Hindlimb muscle (tissue), 1 donor: ENCODE results near the gene PRDM16. TPM values are rescaled to one million over a fixed set of nuclear protein-coding genes. Genes with fewer than 3 reads are reported as not detected.
"Not testable (repeated sequence)": the region's sequence is repeated elsewhere in the genome, so short reads cannot be mapped to it uniquely, and the experiment has no call there.

Source experiments
- DNase-seq: peaks from one replicate; pipeline ENCODE4 v3.0.0-alpha.2; 2013
- polyA plus RNA-seq: library from polyadenylated mRNA; unstranded; fragments of 120-200 nt; gene quantifications from one replicate; pipeline ENCODE4 v1.2.1, GENCODE V29; 2013; ENCODE audit not compliant: insufficient read length

The PRDM16 gene
- polyA plus RNA-seq, 1 donor, result 0.80 TPM

DNA sequence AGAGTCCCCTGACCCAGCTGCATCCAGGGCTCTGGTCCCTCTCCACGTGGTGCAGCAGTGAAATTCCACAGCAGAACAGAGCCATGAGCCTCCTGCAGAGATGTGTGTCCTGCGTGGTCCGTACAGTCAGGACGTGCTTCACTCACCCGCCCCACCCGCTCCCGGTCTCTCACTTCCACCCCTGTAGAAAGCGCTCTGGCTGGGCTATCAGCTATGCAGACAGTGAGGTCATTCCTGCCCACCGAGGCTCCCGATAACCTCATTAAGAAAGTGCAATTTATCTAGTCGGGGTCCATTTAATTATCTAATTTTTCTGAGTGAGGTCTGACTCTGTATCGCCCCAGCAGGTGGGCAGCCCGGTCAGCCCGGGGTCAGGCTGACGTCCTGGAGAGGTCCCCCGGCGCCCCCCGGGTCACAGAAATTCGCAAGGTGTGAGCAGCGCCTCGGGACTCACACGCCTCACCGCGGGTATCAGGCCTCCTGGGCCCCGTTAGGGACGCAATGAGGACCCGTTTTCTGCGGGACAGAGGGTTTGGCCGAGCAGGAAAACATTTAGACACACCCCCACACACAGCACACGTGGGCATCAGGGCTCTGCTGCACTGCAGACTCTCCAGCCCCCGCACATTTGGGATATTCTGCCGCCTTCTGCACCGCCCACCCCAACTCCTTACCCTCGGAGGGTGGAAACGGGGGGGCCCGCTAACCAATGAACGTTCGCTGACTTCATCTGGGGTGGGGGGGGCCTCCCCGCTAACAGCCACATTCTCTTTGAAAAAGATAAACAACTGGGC, 76.7 kb downstream of the PRDM16 start:
- DNase-seq, result no peak

DNA sequence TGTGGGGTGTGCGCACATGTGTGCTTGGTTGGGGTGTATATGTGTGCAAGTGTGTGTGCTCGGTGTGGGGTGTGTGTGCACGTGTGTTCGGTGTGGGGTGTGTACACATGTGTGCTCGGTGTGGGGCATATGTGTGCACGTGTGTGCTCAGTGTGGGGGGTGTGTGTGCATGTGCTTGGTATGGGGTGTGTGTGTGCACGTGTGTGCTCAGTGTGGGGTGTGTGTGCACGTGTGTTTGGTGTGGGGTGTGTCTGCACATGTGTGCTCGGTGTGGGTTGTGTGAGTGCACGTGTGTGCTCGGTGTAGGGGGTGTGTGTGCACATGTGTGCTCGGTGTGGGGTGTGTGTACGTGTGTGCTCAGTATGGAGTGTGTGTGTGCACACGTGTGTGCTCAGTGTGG, 77.5 kb downstream of the PRDM16 start:
- DNase-seq, result no peak

DNA sequence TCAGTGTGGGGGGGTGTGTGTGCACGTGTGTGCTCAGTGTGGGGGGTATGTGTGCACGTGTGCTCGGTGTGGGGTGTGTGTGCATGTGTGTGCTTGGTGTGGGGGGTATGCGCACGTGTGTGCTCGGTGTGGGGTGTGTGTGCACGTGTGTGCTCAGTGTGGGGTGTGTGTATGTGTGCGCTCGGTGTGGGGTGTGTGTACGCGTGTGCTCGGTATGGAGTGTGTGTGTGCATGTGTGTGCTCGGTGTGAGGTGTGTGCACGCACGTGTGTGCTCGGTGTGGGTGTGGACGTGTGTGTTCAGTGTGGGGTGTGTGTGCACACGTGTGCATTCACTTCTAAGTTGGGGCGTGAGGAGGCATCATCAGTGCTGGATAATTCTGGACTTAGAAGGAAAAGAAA, 77.9 kb downstream of the PRDM16 start:
- DNase-seq, result no peak

DNA sequence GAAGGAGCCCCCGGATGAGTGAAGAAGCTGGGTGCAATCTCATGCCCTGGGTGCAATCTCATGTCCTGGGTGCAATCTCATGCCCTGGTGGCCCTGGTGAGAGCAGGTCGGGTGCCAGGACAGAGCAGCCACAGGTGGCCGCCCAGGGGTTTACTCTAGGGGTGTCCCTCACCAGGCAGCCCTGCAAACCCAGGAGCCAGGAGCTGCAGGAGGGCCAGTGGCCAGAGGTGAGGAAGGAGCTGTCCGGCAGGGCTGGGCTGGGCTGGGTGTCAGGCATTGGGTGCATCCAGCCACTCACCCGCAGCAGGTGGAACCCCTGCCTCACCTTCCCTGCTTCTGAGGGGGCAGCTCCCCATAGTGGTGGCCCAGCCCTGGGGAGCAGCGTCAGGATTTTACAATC, 79.2 kb downstream of the PRDM16 start:
- no peak for DNase-seq

DNA sequence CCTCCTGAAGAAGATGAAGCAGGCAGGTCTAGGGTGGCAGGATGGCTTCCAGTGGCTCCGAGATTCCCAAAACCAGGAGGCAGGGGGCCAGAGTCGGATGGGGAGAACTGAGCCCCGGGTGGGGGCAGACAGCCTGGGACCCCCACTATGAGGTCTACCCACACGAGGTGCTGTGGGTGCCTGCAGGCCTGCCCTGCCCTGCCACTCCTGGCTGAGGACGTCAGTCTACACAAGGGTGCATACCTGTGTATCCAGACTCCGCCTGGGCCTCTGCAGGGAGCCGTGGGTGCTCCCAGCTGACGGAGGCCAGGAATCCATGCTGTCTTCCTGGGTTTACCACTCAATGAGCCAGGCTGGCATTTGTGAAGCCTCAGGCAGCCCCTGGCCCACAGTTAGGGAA, 80.3 kb downstream of the PRDM16 start:
- DNase-seq, result no peak

DNA sequence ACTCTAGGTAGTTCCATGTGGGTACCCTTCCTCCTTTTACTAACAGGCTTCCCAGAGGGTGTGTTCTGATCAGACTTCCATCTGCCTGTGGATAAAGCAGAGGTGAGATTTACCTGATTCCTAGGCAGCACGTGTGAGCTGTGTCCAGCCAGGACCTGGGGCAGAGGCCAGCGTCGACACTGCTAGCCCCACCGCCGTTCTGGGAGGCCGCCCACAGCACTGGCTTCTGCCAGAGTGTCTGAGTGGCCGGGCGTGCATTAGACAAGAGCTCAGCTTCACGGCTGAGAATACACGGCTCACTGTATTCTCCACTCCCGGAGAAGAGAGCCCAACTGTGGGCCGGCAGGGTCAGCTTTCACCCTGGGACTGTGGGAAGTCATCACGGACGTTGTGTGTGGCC, 82.5 kb downstream of the PRDM16 start:
- DNase-seq, result no peak

DNA sequence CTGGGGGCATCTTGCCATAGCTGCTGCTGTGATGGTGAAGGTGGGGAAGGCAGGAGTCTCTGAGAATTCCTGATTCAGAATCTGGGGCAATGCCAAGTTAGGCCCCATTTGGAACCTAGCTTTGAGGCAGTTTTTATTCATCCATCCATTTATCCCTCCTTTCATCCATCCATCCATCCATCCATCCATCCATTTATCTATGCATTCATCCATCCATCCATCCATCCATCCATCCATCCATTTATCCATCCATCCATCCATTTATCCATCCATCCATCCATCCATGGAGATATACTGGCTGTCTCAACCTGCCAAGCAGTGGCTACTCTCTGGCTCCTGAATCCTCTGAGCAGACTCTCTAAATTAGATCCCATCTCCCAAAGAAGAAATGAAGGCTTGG, 83.1 kb downstream of the PRDM16 start:
- DNase-seq, result no peak

DNA sequence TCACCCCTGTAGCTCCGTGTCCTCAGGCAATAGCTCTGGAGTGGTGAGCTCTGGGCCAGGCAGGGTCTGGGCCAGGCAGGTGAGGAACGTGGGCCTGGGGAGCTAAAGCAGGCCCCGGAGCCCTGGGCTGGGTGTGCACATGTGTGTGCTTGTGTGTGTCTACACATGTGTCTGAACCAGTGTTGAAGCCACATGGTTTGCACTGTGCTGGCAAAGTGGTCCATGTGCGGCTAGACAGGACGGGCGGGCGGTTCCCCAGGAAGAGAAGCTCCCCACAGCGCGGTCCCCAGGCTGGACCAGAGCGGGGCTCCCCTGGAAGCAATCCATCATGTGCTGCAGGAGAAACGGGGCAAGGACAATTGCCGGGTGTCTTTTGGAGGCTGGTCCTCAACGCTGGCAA, 84.2 kb downstream of the PRDM16 start:
- no peak for DNase-seq

DNA sequence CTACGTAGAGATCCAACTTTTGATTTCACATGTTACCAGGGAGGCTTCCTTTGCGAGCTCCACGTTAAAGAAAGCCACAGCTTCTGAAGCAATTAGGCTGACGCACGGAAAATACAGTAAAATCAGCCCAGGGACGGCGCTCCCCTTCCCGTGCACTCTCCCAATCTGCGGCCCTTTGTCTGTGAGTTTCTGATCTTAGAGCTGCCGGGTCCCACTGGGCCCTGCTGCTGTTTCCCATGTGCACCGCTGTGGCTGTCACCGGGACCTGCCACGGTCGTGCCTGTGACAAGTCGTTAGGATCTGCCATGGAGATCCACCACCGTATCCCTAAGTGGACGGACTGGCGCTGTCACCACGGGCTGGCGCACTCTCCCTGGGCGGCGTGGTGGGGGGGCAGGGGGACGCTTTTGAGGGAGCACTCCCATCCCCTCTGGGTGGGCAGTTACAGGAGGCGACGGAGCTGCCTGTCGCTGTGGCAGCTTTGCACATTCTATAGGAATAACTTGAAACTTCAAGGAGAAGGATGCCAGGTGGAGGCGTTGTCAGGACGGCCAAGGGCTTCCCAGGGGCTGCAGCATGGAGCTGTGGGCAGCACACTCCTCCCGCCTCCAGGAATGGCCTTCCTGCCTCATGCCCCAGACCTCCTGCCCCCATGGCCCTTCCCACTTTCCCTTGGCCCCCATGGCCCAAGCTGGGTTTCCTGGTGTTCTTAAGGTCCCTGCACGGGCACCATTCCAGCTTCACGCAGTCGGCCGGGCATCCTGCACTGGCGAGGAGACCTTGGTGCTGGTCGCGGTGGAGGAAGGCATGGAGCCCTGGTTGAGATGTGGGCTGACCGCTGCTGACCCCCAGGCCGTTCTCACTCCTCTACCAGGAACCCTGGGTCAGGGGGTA, 85.1 kb downstream of the PRDM16 start:
- DNase-seq, result no peak

DNA sequence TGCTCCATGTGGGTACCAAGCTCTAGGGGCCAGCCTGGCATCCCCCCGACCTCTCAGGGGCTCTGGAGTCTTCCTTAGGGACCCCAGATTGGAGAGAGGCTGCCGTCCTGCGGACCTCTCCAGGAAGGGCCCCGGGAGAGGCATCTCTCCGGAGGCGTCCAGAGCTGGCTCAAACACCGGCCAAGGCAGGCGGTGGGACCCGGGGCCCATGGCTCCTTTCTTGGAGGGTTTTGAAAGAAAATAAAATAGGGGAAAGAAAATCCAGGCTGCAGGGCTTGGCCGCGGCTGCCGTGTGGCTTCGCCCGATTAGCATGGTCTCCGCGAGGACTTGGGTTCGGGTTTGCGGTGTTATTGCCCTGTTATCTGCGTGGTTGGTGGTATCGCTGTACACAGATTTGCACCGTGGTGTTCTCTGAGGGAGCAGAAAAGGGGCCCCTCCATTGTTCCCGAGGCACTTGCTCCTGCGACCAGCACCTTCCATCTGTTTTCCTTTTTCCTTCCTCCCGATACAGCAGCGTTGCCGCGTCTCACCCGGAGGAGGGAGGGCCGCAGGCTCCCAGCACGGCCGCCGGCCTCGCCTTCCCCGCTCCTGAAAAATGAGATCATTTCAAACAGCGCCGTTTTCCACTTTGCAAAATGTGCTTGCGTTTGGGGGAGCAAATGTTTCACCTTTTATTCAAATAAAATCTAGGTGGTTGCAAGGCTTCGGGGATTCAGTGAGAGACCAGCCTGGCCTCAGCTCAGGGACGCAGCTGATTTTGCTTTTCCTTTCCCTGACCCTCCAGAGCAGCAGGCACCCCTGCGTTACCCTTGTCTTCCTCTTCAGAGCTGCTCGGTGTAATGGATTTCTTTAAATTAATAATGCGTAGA, 86.3 kb downstream of the PRDM16 start:
- peak; percentile 11 for DNase-seq

DNA sequence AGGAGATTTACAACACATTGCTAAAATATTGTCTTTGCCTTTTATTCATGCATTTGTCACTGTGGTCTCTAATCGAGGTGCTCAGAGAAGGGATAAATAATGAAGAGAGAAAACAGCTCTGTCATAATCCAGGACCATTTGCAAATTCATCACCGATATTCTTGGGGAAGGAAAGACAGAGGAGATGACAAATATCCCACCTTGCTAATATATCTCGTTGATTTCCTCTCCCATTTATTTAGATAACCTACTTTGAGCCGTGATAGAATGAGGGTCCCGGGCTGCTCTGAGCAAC, 86.9 kb downstream of the PRDM16 start:
- no peak for DNase-seq

DNA sequence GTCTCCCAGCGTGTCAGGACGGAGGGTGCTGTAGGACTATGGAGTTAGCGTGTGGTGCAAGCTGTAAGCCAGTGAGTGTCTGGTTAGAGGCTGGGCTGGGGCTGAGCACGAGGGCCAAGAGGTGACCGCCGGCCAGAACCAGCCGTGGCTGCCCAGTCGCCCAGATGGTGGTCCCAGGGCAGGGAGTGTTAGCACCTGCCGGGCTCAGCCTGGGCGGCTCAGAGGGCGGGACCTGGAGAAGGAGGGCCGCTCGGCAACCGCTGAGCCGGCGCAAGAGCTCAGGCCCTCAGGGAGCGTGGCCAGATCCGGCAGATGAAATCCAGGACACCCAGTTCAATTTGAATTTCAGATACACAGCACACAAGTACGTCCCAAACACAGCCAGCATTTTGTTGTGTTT, 87.9 kb downstream of the PRDM16 start:
- no peak for DNase-seq

DNA sequence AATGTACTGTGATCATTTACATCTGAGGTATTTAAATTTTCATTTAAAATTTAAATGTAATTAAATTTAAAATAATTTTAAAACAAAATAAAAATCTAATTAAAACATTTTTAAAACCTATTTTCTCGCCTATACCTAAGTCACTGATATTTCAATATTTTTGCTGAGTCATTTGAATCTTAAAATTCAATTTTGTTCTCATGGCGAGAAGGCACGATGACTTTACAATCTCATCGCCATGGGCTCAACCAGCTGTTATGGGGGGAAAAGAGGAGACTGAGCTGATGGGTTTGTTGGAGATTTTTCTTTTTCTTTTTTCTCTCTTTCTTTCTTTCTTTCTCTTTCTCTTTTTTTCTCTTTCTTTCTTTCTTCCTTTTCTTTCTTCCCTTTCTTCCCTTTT, 89.3 kb downstream of the PRDM16 start:
- no peak for DNase-seq

DNA sequence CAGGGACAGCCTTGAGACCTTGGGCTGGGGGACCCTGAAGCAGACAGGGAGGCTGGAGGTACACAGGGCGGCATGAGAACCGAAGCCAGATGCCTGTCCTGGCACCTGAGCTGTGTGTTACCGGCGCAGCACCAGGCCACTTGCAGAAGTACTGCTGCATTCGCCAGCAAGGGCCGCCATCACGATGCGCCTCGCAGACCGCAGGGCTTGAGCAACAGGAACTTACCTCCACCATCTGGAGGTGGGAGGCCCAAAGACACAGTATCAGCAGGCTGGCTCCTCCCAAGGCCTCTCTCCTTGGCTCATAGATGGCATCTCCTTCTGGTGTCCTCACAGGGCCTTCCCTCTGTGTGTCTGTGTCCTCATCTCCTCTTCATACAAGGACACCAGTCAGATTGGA, 90.1 kb downstream of the PRDM16 start:
- no peak for DNase-seq

DNA sequence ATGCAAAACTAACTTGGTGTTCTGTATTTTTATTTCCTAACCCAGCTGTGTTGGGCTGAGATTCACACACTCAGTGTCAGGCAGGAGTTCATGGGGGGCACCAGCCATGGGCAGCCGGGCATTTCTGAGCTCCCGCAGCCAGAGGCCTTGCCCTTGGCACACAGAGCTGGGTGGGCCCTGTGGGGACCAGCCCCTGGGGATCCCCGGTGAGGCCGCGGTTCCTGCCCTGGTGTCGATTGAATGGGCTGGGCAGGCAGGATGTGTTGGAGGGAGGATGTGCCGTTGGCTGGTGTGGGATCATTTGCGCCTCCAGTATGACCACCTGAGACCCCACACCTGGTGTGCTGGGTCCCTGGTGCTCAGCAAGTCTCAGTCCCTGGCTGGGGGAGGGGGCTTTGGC, 91.0 kb downstream of the PRDM16 start:
- DNase-seq, result no peak

DNA sequence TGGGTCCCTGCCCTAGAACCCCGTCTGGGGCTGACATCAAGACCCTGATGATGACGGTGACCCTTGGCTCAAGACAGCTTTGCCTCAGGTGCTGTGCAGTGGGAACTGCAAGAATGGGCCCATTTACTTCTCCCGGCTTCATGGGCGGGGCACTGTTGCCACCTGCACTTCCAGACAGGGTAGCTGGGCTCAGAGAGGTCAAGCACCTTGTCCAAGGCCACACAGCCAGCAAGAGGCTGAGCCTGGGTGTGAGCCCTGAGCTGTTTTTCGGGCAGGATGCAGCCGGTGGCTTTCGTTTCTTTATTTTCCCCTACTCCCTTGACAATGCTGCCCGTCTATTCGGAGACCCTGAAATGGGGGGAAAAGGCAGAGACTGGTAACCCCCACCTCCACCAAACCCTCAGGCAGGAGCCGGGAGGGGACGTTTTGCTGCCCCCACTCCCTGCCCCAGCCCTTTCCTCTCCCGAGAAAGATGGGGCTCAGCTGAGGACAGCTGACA, 91.7 kb downstream of the PRDM16 start:
- DNase-seq, result no peak

DNA sequence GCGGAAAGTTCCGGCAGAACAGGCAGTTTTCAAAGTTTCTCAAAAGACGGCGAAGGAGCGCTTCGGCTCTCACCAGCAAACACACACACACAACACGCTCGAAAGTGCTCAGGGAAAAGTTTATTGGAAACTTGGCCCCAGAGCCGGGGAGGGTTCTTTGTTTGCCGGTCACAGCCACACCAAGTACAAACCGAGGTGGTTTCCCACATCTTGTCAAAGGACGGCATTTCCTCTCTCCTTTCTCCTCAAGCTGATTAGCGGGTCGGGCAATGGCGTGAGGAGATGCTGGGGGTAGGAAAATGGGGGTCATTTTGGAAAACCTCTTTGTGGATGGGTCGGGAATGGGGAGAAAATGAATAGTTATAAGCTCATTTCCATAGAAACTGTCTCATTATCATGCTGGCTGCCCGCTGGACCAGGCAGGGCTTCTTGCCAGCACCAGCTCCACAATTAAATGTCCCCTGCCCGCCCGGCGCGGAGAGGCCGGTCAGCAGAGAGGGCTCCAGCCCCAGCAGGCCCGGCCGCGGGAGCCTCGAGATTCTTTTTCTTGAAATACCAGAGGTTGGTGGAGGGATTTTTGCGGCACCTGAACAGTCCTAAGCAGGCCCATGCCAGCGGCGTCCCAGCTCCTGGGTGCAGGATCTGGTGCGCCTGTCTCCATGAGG, 92.3 kb downstream of the PRDM16 start:
- DNase-seq, result no peak

DNA sequence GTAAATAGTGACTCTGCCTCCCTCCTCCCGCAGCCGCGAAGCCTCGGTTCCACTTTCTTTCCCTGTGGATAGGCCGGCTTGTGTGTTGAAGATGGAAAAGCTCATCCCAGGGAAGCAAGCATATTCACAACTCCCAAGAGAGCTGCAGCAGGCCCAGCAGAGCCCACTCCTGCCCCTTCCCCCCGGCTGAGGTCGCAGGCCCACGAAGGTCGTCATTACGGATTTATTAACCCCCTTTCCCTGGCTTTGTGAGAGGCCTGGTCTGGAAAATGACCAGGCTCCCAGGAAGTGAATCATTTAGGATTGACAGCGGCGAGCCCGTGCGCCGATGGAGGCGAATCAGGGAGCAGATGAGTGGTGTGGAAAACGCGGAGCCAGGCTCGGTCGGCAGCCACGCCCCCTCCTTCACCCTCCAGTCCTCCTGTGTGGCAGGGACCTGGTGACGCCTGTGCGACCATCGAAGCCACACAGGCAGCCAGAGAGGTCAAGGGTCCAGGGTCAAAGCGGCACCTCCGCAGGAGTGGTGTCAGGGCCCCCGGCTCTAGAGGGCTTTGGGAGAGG, 93.4 kb downstream of the PRDM16 start:
- DNase-seq, result no peak

DNA sequence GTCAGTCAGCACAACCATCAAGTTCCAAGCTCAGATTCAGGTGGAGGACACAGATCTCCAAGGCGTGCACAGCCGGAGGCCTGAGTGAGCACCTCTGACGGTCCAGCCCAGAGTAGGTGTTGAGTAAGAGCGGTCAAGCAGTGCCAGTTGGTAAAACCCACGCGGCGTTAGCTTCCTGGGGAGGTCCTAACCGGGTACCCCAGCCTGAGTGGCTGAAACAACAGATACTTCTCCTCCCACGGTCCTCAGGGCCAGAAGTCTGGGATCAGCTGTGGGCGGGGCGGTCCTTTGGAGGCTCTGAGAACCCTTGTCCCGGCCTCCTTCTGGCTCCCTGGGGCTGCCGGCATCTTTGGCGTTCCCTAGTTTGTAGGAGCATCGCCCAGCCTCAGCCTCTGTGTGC, 94.4 kb downstream of the PRDM16 start:
- DNase-seq, result no peak

DNA sequence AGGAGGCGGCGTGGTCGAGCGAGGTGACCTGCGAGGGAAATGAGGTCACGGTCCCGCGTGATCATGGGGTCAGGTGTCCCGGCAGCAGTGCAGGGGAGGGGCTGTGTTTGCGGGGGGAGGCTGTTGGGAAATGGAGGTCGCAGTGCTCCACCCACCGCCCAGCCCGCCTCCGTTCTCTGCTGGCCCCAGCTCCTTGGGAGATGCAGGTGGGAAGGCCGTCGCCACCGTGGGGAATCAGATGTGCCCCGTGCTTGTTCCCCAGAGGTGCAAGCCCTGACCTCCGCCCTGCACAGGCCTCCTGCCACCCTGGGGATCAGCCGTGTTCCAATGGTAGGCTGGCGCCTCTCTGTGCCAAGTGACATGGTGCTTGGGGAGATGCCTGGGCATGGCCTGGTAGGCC, 95.7 kb downstream of the PRDM16 start:
- no peak for DNase-seq

DNA sequence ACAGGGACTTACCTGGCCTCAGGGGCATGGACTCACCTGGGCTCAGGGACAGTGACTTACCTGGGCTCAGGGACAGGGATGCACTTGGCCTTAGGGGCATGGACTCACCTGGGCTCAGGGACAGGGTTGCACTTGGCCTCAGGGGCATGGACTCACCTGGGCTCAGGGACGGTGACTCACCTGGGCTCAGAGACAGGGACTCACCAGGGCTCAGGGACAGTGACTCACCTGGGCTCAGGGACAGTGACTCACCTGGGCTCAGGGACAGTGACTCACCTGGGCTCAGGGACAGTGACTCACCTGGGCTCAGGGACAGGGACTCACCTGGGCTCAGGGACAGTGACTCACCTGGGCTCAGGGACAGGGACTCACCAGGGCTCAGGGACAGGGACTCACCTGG, 96.2 kb downstream of the PRDM16 start:
- not testable (repeated sequence) for DNase-seq
